22Rv1 (cell line): Measurements from ENCODE around the gene IWS1.

Source experiments
- CTCF ChIP-seq: fragments of 450-650 bp; IDR thresholded peaks from 2 replicates; pipeline ENCODE4 v1.5.1; 2017; ENCODE audit warnings: mild to moderate bottlenecking
- ZFX ChIP-seq: fragments of 450-650 bp; IDR thresholded peaks from 2 replicates; pipeline ENCODE4 v1.6.1; 2017; ENCODE audit warnings: antibody characterized with exemption, borderline replicate concordance

- TF ChIP-seq CTCF (no peak), ZFX (no peak)
Observed at GRCh38 chr2:127449414-127449813, 76.9 kb downstream of the IWS1 start.
